H54 (cell line): ENCODE measurements around the gene FHOD3.
"Not testable (repeated sequence)": the region's sequence is repeated elsewhere in the genome, so short reads cannot be mapped to it uniquely, and the experiment has no call there.

Experiments used
- DNase-seq: peaks from one replicate; pipeline ENCODE4 v3.0.0; 2011; ENCODE audit warnings: low spot score, mixed read lengths; ENCODE audit not compliant: insufficient read length
- FAIRE-seq: peaks from 3 replicates; lab custom pipeline; 2011; peaks lifted over from hg19 to GRCh38; lab: Jason Lieb, UNC
- POLR2A ChIP-seq: IDR thresholded peaks from 2 replicates; pipeline ENCODE4 v1.6.1; 2011; ENCODE audit warnings: low read depth, mild to moderate bottlenecking, low read length

The FHOD3 gene

GRCh38 chr18:36534154-36534688 lies 236.7 kb downstream of the FHOD3 start:
- no peak for TF ChIP-seq POLR2A
- FAIRE-seq = no peak

GRCh38 chr18:36535202-36535935 lies 237.9 kb downstream of the FHOD3 start:
- FAIRE-seq (no peak), DNase-seq (no peak)
- no peak for TF ChIP-seq POLR2A

More at GRCh38 chr18:36534154-36534688, 236.7 kb downstream of the FHOD3 start:
- DNase-seq = no peak

GRCh38 chr18:36536426-36536825 lies 238.9 kb downstream of the FHOD3 start:
- no peak for FAIRE-seq
- TF ChIP-seq POLR2A = no peak
- DNase-seq = no peak

GRCh38 chr18:36537289-36537688 lies 239.8 kb downstream of the FHOD3 start:
- DNase-seq (no peak), FAIRE-seq (no peak)
- TF ChIP-seq POLR2A = no peak

- DNase-seq (no peak), FAIRE-seq (no peak)
- TF ChIP-seq POLR2A = no peak
Measured at GRCh38 chr18:36539674-36540231, 242.2 kb downstream of the FHOD3 start.

- no peak for DNase-seq
- TF ChIP-seq POLR2A = no peak
- no peak for FAIRE-seq
Measured at GRCh38 chr18:36543030-36543429, 245.5 kb downstream of the FHOD3 start.

GRCh38 chr18:36543991-36544725 lies 246.6 kb downstream of the FHOD3 start:
- FAIRE-seq = no peak
- DNase-seq = no peak
- TF ChIP-seq POLR2A = no peak

GRCh38 chr18:36545821-36546427 lies 248.4 kb downstream of the FHOD3 start:
- no peak for TF ChIP-seq POLR2A
- FAIRE-seq (no peak), DNase-seq (no peak)

GRCh38 chr18:36546876-36547275 lies 249.4 kb downstream of the FHOD3 start:
- no peak for TF ChIP-seq POLR2A
- DNase-seq (no peak), FAIRE-seq (no peak)

GRCh38 chr18:36547544-36547943 lies 250.0 kb downstream of the FHOD3 start:
- no peak for TF ChIP-seq POLR2A
- no peak for DNase-seq
- no peak for FAIRE-seq

- FAIRE-seq, DNase-seq: not testable (repeated sequence)
Measured at GRCh38 chr18:36551274-36551673, 253.8 kb downstream of the FHOD3 start.

GRCh38 chr18:36558234-36558633 lies 260.7 kb downstream of the FHOD3 start:
- no peak for TF ChIP-seq POLR2A
- DNase-seq = no peak

GRCh38 chr18:36559149-36559857 lies 261.8 kb downstream of the FHOD3 start:
- no peak for DNase-seq
- TF ChIP-seq POLR2A = no peak
- no peak for FAIRE-seq

More at GRCh38 chr18:36558234-36558633, 260.7 kb downstream of the FHOD3 start:
- no peak for FAIRE-seq
